Measurements from ENCODE around the gene LIMS1.
A peak's percentile ranks its signal among the peaks of the same experiment; 100 is the strongest.
"Not testable (repeated sequence)": the region's sequence is repeated elsewhere in the genome, so short reads cannot be mapped to it uniquely, and the experiment has no call there.

LIMS1 gene

DNA sequence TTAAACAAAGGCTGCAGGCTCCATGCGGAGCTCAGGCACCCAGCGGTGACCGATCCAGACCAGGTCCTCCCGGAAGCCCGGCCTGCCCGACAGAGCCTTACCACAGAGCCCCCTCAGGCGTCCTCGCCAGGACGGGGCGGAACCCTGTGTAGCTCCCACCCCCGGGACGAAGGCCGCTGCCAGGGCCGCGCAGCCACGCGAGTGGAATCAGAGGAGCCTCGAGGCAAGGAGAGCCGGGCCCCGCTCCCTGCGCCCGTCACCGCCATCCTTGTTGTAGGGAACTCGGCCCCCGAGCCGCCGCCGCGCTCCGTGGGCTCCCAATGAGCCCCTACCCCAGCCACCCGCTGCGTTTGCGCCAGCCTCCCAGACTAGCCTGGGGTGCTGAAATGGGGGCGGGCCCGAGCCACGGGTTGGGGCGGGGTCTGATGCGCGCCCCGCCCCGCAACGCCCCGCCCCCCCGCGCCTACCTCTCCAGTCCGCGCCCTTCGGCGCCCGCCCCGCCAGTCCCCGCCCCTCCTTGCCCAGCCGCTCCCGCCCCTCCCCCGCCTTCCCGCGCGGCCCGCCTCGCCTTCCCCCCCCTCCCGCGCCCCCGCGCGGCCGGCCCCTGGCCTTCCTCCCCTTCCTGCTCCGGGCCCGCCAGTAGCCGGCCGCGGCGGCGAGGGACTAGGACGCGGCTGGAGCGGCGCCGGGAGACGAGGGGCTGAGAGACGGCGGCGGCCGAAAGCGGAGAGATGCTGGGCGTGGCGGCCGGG is at the start of gene LIMS1:
LIMS1 (plus strand) TSS at position 639 of the 752 bp plus-strand sequence; CDS start at position 732, 93 bp downstream.
- DNase-seq, result peak; percentile 90

- no peak for DNase-seq
These were observed 49.0 kb upstream of the LIMS1 start for GRCh38 chr2:108485253-108485652.

DNA sequence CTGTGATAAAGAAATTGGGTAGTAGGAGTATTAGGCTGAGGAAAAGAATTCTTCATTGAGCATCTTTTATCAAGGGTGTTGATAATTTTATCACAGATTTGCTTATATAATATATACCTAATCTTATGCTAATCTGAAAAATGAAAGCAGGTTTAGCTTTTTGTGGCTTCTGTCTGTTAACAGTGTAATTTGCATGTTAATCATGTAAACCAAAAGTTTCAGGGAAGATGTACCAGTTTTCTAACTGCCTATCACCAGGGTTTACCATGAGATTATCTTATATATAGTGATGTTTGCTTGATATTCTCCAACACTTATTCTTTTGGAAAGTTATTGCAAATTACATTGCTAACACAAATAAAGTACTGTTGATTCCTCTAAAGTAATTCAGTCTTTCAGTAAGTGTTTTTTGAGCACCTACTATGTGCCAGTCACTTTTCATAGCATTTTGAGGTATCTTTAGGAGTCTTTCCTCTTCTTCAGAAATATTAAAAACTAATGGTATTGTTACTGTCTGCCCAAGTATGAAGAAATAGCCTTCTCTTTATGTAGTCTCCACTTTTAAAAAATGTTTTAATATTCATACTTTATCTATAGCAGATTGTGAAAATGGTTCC is 43.7 kb upstream of the LIMS1 start:
- DNase-seq, result no peak

DNA sequence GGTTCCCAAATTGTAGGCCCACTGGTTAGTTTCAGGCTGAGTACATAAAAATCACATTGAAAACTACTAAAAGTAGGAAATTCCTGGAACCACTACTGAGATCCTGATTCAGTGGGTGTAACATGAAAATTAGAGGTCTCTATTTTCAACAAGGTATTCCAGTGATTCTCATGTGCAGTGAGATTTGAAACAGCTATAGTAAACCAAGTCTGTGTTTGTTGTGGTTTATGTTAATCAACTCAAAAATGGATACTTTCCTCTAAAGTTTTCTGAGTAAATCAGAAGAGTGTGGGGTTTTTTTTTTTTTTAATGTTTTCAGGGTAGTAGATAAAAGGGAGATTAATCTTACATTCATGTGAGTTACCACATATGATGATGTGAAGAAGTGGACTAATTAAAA is 42.4 kb upstream of the LIMS1 start:
- DNase-seq, result no peak

GRCh38 chr2:108492364-108492763 is 41.9 kb upstream of the LIMS1 start:
- peak; percentile 6 for DNase-seq

- DNase-seq, result not testable (repeated sequence)
These were observed 38.1 kb upstream of the LIMS1 start for GRCh38 chr2:108496167-108496566.

DNA sequence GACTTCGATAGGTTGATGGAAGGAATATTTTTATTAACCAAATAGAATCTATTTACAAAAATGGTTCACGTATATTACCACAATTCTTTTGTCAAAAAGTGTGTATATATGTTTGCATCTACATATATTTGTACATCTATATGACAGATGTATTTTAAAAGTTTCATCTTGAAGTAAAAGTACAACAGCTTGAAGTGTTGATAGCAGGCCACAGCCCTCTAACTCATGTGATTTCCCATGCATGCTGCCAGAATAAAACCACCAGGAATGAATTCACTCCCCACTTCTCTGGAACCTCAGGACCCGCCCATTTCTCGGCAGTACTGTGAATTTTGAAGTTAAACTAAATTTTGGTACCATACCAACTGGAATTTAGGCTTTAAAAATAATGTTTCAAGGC is 26.6 kb upstream of the LIMS1 start:
- not testable (repeated sequence) for DNase-seq

DNA sequence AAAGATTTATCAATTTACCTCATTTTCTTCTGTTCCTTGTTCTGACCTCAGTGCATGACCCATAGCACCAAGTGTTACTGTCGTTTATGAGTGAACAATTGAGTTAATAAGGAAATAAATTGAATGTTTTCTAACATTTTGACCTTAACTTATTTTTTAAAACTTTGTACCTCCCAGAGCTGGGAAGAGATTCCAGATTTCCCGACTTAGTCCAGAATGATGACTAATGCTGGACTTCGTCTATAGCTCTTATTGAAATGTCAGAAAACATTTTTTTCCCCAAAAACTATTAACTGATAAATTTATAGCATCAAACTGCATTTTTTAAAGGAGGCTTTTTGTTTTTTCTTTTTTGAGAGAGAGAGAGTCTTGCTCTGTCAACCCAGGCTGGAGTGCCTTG is 21.8 kb upstream of the LIMS1 start:
- not testable (repeated sequence) for DNase-seq

- DNase-seq, result not testable (repeated sequence)
These were observed 19.8 kb upstream of the LIMS1 start for GRCh38 chr2:108514478-108514877.

- DNase-seq, result not testable (repeated sequence)
These were observed 9.6 kb upstream of the LIMS1 start for GRCh38 chr2:108524688-108525087.

DNA sequence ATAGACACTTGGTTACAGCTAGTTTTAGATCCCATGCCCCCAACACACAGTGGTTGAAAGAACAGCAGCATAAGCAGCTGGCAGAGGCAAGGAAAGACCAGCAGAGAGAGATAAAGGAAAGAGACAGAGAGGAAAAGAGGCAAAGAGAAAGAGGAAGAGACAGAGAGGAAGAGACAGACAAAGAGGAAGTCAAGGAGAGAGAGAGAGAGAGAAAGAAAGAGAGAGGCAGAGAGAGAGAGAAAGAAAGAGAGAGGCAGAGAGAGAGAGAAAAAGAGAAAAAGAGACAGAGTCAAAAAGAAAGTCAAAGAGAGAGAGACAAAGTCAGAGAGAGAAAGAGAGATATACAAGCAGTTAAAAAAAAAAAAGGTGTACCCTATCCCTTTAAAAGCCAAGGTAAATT is 9.0 kb upstream of the LIMS1 start:
- DNase-seq, result not testable (repeated sequence)

DNA sequence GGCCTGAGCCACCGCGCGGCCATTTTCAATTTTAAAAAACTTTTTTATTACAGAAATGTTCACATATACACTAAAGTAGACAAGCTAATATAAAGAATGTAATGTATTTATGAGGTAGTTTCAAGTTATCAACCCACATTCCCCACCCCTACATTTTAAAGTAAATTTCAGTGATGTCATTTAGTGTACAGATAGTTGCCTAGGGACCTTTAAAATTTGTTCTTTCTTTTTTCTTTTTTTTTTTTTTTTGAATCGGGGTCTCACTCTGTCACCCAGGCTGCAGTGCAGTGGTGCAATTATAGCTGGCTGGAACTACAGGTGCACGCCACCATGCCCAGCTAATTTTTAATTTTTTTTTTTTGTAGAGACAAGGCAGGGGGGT is 2.6 kb upstream of the LIMS1 start:
- no peak for DNase-seq

DNA sequence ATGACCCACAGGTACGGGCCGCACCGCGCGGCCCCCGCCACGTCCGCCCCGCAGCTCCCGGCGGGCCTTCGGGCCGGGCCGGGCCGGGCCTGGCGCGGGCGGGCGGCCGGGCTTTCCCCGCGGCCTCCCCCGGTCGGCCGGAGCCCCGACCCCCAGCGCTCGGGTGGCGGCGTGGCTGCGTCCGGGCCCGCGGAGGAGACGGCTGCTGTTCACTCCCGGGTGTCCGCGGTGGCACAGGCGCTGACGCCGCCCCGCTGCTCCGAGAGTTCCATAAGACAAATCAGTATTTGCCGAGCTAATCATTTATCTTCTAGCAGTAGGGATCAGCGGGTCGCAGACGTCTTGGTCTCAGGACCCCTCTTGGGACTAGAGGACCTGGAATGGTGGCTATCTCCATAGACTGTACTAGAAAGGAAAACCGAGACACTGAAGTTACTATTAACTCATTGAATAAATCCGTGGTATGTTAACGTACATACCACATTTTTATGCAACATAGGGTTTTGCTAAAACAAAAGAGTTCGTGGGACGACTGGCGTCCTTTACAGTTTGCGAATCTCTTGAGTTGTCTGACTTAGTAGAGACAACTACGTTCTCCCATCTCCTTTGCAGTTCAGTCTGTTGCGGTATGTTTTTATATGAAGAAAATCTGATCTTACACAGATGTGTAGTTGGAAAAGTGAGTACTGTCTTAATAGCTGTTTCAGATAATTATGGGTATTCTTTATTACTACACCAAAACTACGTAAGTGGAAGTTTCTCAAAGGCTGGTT is 500 bp downstream of the LIMS1 start:
- DNase-seq, result no peak

GRCh38 chr2:108535357-108535631 is 1.0 kb downstream of the LIMS1 start:
- no peak for DNase-seq

- no peak for DNase-seq
These were observed 2.0 kb downstream of the LIMS1 start for GRCh38 chr2:108536133-108536780.

- DNase-seq, result no peak
These were observed 2.6 kb downstream of the LIMS1 start for GRCh38 chr2:108536911-108537310.

DNA sequence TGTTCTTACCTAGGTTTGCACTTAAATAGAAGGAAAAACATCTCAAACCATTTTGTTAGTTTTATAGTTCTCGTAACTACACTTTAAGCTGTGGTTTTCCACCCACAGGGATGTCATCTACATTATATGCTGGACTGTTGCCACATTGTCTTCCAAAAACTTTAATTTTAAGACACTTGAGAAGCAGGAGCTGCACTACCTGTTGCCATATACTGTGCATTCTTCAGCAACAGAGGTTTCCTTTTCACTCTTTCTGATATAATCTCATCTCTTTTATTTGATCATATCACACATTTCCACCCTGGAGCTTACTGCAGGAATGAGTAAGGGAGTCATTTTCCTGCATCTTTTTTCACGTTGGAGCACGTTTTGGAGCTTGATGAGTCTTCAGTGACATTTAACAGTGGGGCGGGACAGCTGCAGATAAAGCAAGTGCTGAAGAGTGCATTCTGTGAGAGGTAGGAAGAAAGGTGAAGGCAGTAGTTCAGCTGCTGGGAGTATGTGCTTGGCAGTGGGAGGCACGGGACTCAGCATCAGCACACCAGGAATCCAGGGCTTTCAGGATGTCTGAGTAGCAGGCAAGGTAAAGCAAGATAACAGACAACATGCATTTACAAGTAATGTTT is 3.8 kb downstream of the LIMS1 start:
- DNase-seq, result no peak

DNA sequence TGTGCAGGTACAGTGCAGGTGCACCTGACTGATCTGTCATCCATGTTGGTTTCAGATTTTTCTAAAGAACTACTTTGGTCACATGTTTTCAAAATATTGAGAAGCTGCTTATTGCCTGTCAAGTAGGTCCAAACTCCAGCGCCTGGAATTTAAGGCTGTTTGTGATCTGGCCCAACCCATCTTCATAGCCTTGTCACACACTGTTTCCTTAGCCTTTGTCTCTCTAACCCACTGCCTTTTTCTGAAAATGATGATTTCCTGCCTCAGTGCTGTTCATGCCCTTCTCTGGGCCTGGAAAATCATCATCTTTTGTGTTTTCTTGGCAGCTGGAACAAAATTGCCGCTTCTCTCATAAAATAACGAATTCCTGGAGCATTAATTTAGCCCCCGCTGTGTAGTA is 7.2 kb downstream of the LIMS1 start:
- no peak for DNase-seq

DNA sequence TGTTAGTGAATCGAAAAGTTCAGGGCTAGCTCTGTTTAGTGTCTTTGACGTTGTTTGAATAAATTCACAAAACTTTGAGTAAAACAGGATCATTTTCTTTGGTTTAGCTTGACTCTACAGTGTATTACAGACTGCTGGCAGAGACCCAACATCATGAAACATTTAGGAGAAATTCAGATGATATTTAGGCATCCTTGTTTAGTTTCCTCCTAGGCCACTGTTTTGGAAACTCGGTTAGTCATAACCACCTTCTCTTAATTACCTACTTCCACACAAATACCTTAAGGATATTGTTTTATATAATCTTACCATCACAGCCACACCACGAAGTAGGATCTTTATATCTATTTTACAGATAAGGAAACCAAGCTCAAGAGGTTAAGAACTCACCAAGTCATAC is 7.8 kb downstream of the LIMS1 start:
- no peak for DNase-seq

GRCh38 chr2:108547606-108548005 is 13.3 kb downstream of the LIMS1 start:
- no peak for DNase-seq

DNA sequence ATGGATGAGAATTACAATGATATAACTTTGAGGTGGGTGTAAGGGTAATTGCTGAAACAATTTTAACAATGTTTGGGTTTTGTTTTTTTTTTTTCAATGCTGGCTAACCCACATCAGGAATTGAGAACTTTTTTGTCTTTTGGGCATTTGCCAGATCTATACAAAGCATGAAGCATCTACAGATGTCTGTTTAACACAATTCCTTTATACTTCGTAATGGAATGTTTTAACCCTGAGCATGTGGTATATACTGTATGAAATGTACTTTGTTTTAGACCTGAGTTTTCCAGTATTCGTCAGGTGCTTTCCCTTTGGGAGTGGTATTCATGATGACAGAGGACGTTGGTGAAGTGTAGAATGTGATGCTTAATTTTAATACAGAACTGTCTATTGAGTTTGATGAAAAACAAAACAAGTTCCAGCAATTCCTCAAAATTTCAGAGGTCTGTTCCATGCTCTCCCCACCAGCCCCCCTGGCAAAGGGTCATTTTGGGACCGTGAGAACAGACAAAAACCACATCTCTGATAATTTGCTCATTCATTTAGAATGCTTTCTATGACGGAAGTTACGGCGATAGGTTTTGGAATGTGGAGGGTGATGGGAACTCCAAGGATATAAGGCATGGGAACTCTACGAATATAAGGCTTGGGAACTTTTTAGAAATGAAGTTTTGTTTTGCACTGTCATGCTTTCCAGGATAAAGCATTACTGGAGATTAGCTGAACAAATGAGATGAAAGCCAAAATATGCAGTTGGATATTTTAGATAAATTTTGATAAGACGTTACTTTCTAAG is 14.1 kb downstream of the LIMS1 start:
- no peak for DNase-seq

DNA sequence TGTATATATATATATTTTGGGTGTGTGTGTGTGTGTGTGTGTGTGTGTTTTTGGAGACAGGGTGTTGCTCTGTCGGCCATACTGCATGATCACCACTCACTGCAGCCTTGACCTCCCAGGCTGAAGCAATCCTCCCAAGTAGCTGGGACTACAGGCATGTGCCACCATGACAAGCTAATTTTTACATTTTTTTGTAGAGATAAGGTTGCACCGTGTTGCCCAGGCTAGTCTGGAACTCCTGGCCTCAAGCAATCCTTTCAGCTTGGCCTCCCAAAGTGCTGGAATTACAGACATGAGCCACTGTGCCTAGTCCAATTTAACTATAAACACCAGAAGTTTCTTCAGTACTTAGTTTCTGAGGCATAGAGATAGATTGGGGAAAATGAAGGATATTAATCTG is 18.3 kb downstream of the LIMS1 start:
- DNase-seq, result no peak
